A549 (cell line): ENCODE data around the gene NENF. TPM values are rescaled to one million over a fixed set of nuclear protein-coding genes. Genes with fewer than 3 reads are reported as not detected.

Experiments used
- ATAC-seq, 2 experiments: fragments of 200-7000 bp in 1 of 2; fragments of >200 bp in 1 of 2; cut with Nextera tagmentation in 1 of 2; cut with Tn5 transposase in 1 of 2; 3 replicates each; pipeline versions ENCODE4 v1.8.0 to v1.9.1; 2018 to 2020; ENCODE audit warnings: mild to moderate bottlenecking in 1 of 2, moderate library complexity in 1 of 2
- CTCF ChIA-PET: fragments of 300-600 bp; sonication (Branson Sonifier 250); formaldehyde crosslinking; extraction: SDS; loops from one replicate; lab custom pipeline; 2021; ENCODE audit warnings: antibody characterized with exemption, inconsistent platforms; lab: Yijun Ruan, JAX
- POLR2A ChIA-PET: fragments of 350-600 bp; formaldehyde crosslinking; extraction: SDS; loops from one replicate; lab custom pipeline; 2021; ENCODE audit warnings: antibody characterized with exemption, inconsistent platforms; lab: Yijun Ruan, JAX
- DNase-seq, 2 experiments: peaks; one replicate each; pipeline versions ENCODE4 v3.0.0 to v3.0.0-alpha.2; 2011 to 2016; ENCODE audit warnings: low read depth in 1 of 2, low spot score in 1 of 2
- FAIRE-seq: peaks from 2 replicates; lab custom pipeline; 2011; peaks lifted over from hg19 to GRCh38; lab: Jason Lieb, UNC
- H3K27ac ChIP-seq, 2 experiments: fragments of >200 bp; sonication (Bioruptor Twin); formaldehyde crosslinking; 3 replicates each; pipeline ENCODE4 v1.5.1; 2016 to 2017
- H3K4me1 ChIP-seq: fragments of >200 bp; sonication (Bioruptor Twin); formaldehyde crosslinking; 3 replicates; pipeline ENCODE4 v1.6.1; 2016
- H3K4me2 ChIP-seq: fragments of >200 bp; sonication (Bioruptor Twin); formaldehyde crosslinking; 3 replicates; pipeline ENCODE4 v1.6.1; 2016
- H3K4me3 ChIP-seq: fragments of >200 bp; sonication (Bioruptor Twin); formaldehyde crosslinking; 3 replicates; pipeline ENCODE4 v1.5.1; 2016
- H3K9me3 ChIP-seq: fragments of >200 bp; sonication (Bioruptor Twin); formaldehyde crosslinking; 3 replicates; pipeline ENCODE4 v1.6.1; 2016
- ATOH8 ChIP-seq: fragments of 250-450 bp; sonication (Bioruptor Pico); IDR thresholded peaks from 2 replicates; pipeline ENCODE4 v1.5.0; 2020; ENCODE audit warnings: low read depth, mild to moderate bottlenecking, moderate library complexity
- BHLHE40 ChIP-seq: IDR thresholded peaks from 2 replicates; pipeline ENCODE4 v1.6.1; 2012; ENCODE audit warnings: low read depth, low read length, inconsistent platforms
- CBX8 ChIP-seq: fragments of 200-600 bp; sonication (generic); IDR thresholded peaks from 2 replicates; pipeline ENCODE4 v1.6.1; 2016
- CHD4 ChIP-seq: fragments of 200-600 bp; sonication (generic); IDR thresholded peaks from 2 replicates; pipeline ENCODE4 v1.6.1; 2016; ENCODE audit warnings: antibody characterized with exemption, mild to moderate bottlenecking, borderline replicate concordance
- CTCF ChIP-seq: fragments of >200 bp; sonication (Bioruptor Twin); formaldehyde crosslinking; IDR thresholded peaks from 3 replicates; pipeline ENCODE4 v1.5.1; 2016
- E2F6 ChIP-seq: IDR thresholded peaks from 2 replicates; pipeline ENCODE4 v1.6.1; 2012; ENCODE audit warnings: low read depth, borderline replicate concordance
- EHF ChIP-seq: fragments of 250-450 bp; sonication (Bioruptor Pico); IDR thresholded peaks from 2 replicates; pipeline ENCODE4 v1.5.0; 2020; ENCODE audit warnings: mild to moderate bottlenecking
- EHMT2 ChIP-seq: fragments of 200-600 bp; sonication (generic); IDR thresholded peaks from 2 replicates; pipeline ENCODE4 v1.6.1; 2016; ENCODE audit warnings: antibody characterized with exemption, low read depth, mild to moderate bottlenecking, moderate library complexity
- EP300 ChIP-seq, 2 experiments: fragments of >200 bp; sonication (Bioruptor Twin); formaldehyde crosslinking; IDR thresholded peaks; 2 replicates in 1 of 2; 3 replicates in 1 of 2; pipeline ENCODE4 v1.6.1; 2016 to 2017
- ESRRA ChIP-seq: fragments of 150-350 bp; IDR thresholded peaks from 2 replicates; pipeline ENCODE4 v1.6.1; 2014; ENCODE audit warnings: mild to moderate bottlenecking, low read length, borderline replicate concordance
- FOSB ChIP-seq: fragments of 250-450 bp; sonication (Bioruptor Pico); IDR thresholded peaks from 2 replicates; pipeline ENCODE4 v1.5.0; 2020; ENCODE audit warnings: mild to moderate bottlenecking, moderate library complexity
- FOSL2 ChIP-seq, 2 experiments: fragments of 450-650 bp in 1 of 2; fragments of >200 bp in 1 of 2; sonication (Bioruptor Twin) in 1 of 2; formaldehyde crosslinking; IDR thresholded peaks; 2 replicates each; pipeline versions ENCODE4 v1.5.0 to v1.6.1; 2016 to 2020; ENCODE audit warnings: mild to moderate bottlenecking in 1 of 2, moderate library complexity in 1 of 2
- FOXS1 ChIP-seq: fragments of 250-450 bp; sonication (Bioruptor Pico); IDR thresholded peaks from 2 replicates; pipeline ENCODE4 v1.5.0; 2020; ENCODE audit warnings: mild to moderate bottlenecking, moderate library complexity
- GATA3 ChIP-seq: IDR thresholded peaks from 2 replicates; pipeline ENCODE4 v1.6.1; 2012; ENCODE audit warnings: borderline replicate concordance
- HDAC2 ChIP-seq: fragments of 200-600 bp; sonication (generic); IDR thresholded peaks from 2 replicates; pipeline ENCODE4 v1.6.1; 2016
- HEYL ChIP-seq: fragments of 250-450 bp; sonication (Bioruptor Pico); IDR thresholded peaks from 2 replicates; pipeline ENCODE4 v1.8.0; 2021; ENCODE audit warnings: mild to moderate bottlenecking, moderate library complexity
- HOXA7 ChIP-seq: fragments of 250-450 bp; sonication (Bioruptor Pico); IDR thresholded peaks from 2 replicates; pipeline ENCODE4 v1.5.0; 2020; ENCODE audit warnings: mild to moderate bottlenecking, moderate library complexity
- HOXB13 ChIP-seq: fragments of 250-450 bp; sonication (Bioruptor Pico); IDR thresholded peaks from 2 replicates; pipeline ENCODE4 v1.5.0; 2020; ENCODE audit warnings: low read depth, mild to moderate bottlenecking, moderate library complexity
- HOXB5 ChIP-seq: fragments of 250-450 bp; sonication (Bioruptor Pico); IDR thresholded peaks from 2 replicates; pipeline ENCODE4 v1.5.0; 2020; ENCODE audit warnings: mild to moderate bottlenecking, moderate library complexity
- JUN ChIP-seq, 2 experiments: fragments of >200 bp; sonication (Bioruptor Twin); formaldehyde crosslinking; IDR thresholded peaks; 2 replicates in 1 of 2; 3 replicates in 1 of 2; pipeline ENCODE4 v1.6.1; 2016 to 2017
- JUNB ChIP-seq: fragments of >200 bp; sonication (Bioruptor Twin); formaldehyde crosslinking; IDR thresholded peaks from 2 replicates; pipeline ENCODE4 v1.6.1; 2016
- MAFK ChIP-seq: fragments of 450-650 bp; IDR thresholded peaks from 2 replicates; pipeline ENCODE4 v1.6.1; 2014; ENCODE audit not compliant: partially characterized antibody
- MAZ ChIP-seq: fragments of 150-350 bp; IDR thresholded peaks from 2 replicates; pipeline ENCODE4 v1.6.1; 2014; ENCODE audit warnings: antibody characterized with exemption, low read depth, low read length, borderline replicate concordance
- NFE2L2 ChIP-seq: fragments of 150-350 bp; conservative IDR thresholded peaks from 2 replicates; pipeline ENCODE4 v1.6.1; 2014; ENCODE audit warnings: low read length
- NPAS2 ChIP-seq: fragments of 250-450 bp; sonication (Bioruptor Pico); IDR thresholded peaks from 2 replicates; pipeline ENCODE4 v1.8.0; 2022; ENCODE audit warnings: mild to moderate bottlenecking, moderate library complexity, borderline replicate concordance
- NR3C1 ChIP-seq: fragments of >200 bp; sonication (Bioruptor Twin); formaldehyde crosslinking; IDR thresholded peaks from 3 replicates; pipeline ENCODE4 v1.6.1; 2017
- PHF8 ChIP-seq: fragments of 200-600 bp; sonication (generic); IDR thresholded peaks from 2 replicates; pipeline ENCODE4 v1.6.1; 2016; ENCODE audit warnings: low read depth, mild to moderate bottlenecking, antibody characterized with exemption, moderate library complexity, borderline replicate concordance
- RAD21 ChIP-seq, 2 experiments: fragments of >200 bp in 1 of 2; sonication (Bioruptor Twin) in 1 of 2; formaldehyde crosslinking in 1 of 2; IDR thresholded peaks in 1 of 2; conservative IDR thresholded peaks in 1 of 2; 2 replicates in 1 of 2; 3 replicates in 1 of 2; pipeline ENCODE4 v1.6.1; 2012 to 2018; ENCODE audit warnings: inconsistent platforms in 1 of 2
- TFCP2L1 ChIP-seq: fragments of 250-450 bp; sonication (Bioruptor Pico); IDR thresholded peaks from 2 replicates; pipeline ENCODE4 v1.5.0; 2021; ENCODE audit warnings: mild to moderate bottlenecking
- TP53 ChIP-seq: fragments of 250-450 bp; sonication (Bioruptor Pico); IDR thresholded peaks from 2 replicates; pipeline ENCODE4 v1.5.0; 2021; ENCODE audit warnings: mild to moderate bottlenecking, moderate library complexity
- ZSCAN20 ChIP-seq: fragments of 250-450 bp; sonication (Bioruptor Pico); IDR thresholded peaks from 2 replicates; pipeline ENCODE4 v1.8.0; 2022; ENCODE audit warnings: mild to moderate bottlenecking, moderate library complexity
- WGBS: methylation state at CpG from one replicate; pipeline ENCODE4 v1.1.6; 2017; ENCODE audit errors: missing lambda C conversion rate; 5-methylcytosine and 5-hydroxymethylcytosine counted together
- polyA plus RNA-seq, 4 experiments: library from polyadenylated mRNA; depleted of rRNA in 3 of 4; stranded (reverse); fragments of >200 nt; fragmentation: RNase III in 1 of 4; extraction: RNeasy Plus Mini Kit Qiagen cat#74134 plus additional on column Dnase treatment in 1 of 4; gene quantifications; 2 replicates in 3 of 4; 3 replicates in 1 of 4; pipeline ENCODE4 v1.2.3, GENCODE V29; 2011 to 2017
- TF ChIP-seq, protein P1 (sequence below): fragments of >200 bp; sonication (Bioruptor Twin); formaldehyde crosslinking; IDR thresholded peaks from 2 replicates; pipeline ENCODE4 v1.6.1; 2016
- TF ChIP-seq, protein P2 (sequence below): fragments of 450-650 bp; IDR thresholded peaks from 2 replicates; pipeline ENCODE4 v1.6.1; 2014; ENCODE audit warnings: antibody characterized with exemption

Gene NENF
- polyA plus RNA-seq, 2 of the 4 experiments (the other 2 are of a cell fraction) = 55.3 to 83.9 TPM

GRCh38 chr1:212481438-212481767, 48.7 kb downstream of the NENF start:
- CTCF ChIA-PET = interaction anchor here (0.7 to 1.9 kb wide), 5 partner anchors 11 to 514 kb away, joined by 3 to 11 read pairs (median 4); partner anchors contain the start of gene ATF3
- H3K9me3 ChIP-seq = no peaks in the 10 kb centered on the region
- FAIRE-seq (no peak), ATAC-seq (no peak), DNase-seq (no peak)
- no peak for TF ChIP-seq HDAC2
- TF ChIP-seq CBX8 = no peak
- TF ChIP-seq FOSB = no peak
- no peak for TF ChIP-seq NR3C1
- TF ChIP-seq ATOH8 (CRISPR knock-in tag) = no peak
- TF ChIP-seq CHD4 = no peak
- TF ChIP-seq, protein P1, sequence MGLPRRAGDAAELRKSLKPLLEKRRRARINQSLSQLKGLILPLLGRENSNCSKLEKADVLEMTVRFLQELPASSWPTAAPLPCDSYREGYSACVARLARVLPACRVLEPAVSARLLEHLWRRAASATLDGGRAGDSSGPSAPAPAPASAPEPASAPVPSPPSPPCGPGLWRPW = no peak
- no peak for TF ChIP-seq HOXA7 (CRISPR knock-in tag)
- TF ChIP-seq NFE2L2 = peak; percentile 25; the same call in 1 of the 2 replicates
- TF ChIP-seq ESRRA = no peak
- TF ChIP-seq PHF8 = no peak
- peak; percentile 55 for TF ChIP-seq MAFK
- no peak for TF ChIP-seq TP53 (CRISPR knock-in tag)
- H3K27ac ChIP-seq = peak overlapping the region; percentile 75 to 86
- POLR2A ChIA-PET = interaction anchor here (0.7 kb wide), 1 partner anchor 128 kb away, joined by 3 read pairs; no protein-coding TSS in a partner anchor
- no peak overlapping the region for H3K4me3 ChIP-seq
- peak overlapping the region; percentile 57; the same call in 2 of the 3 replicates for H3K4me2 ChIP-seq
- peaks cover 64% of the 10 kb centered on the region for H3K4me1 ChIP-seq
- WGBS = 53% methylated on average over 2 of the region's 2 CpGs

DNA sequence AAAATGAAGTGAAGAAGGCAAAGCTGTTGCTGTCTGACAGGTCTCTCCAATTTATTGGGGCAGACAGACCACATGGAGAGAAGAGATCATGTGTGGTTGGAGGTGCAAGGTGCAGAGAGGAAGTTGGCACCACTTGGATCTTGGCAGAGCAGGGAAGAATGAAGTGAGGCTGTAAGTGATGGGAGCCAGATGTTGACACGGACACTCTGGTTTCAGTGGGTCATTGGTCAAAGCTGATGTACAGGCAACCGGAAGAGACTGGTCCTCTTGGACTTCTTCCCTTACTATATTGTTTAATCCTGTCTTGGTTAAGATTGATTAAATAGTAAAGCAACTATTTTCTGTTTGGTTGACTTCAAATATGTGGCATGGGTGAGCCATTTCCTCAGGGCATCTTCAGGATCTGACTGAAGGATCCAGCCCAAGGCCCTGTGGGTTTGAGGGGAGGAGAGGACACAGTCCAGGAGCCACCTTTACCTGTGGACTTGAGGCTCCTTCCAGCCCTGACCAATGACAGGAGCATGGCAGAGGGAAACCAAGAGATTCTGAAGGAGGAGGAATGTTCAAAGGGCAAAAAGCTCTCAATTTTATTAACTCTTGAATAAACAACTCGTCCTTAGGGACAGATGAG, 49.4 kb downstream of the NENF start:
- 17% methylated on average over 3 of the region's 3 CpGs for WGBS
- no peak for ATAC-seq
- peaks cover 71% of the 10 kb centered on the region for H3K4me1 ChIP-seq
- H3K4me2 ChIP-seq = peak overlapping the region; percentile 57
- POLR2A ChIA-PET = interaction anchor here (0.7 to 1.8 kb wide), 3 partner anchors 32 to 128 kb away, joined by 3 to 18 read pairs (median 3); partner anchors contain the start of gene ATF3
- FAIRE-seq = peak; percentile 61
- CTCF ChIA-PET = interaction anchor here (0.7 to 1.9 kb wide), 4 partner anchors 12 to 513 kb away, joined by 3 to 11 read pairs (median 4); no protein-coding TSS in a partner anchor
- H3K27ac ChIP-seq = peak overlapping the region; percentile 75 to 86
- no peaks in the 10 kb centered on the region for H3K9me3 ChIP-seq
- DNase-seq = peak; percentile 31 to 64
- no peak overlapping the region for H3K4me3 ChIP-seq
- TF ChIP-seq TP53 (CRISPR knock-in tag) (no peak), FOSL2 (IDR thresholded peaks at IDR 0.05) (0 out of 2 replicates have a peak, but pooled peaks have one; percentile 23), FOSL2 (CRISPR knock-in tag; IDR thresholded peaks at IDR 0.05) (no peak; the same call in 1 of the 2 replicates), CTCF (no peak), HOXA7 (CRISPR knock-in tag) (no peak), RAD21 (conservative IDR thresholded peaks at IDR 0.05 in 1 of 2, IDR thresholded peaks at IDR 0.05 in 1 of 2) (no peak), BHLHE40 (no peak), E2F6 (no peak), JUN (IDR thresholded peaks at IDR 0.05) (no peak), HOXB13 (CRISPR knock-in tag) (no peak), JUNB (no peak), FOXS1 (CRISPR knock-in tag) (peak; percentile 71; the same call in 1 of the 2 replicates), ZSCAN20 (CRISPR knock-in tag) (peak; percentile 75; the same call in 1 of the 2 replicates), HDAC2 (0 out of 2 replicates have a peak, but pooled peaks have one; percentile 11), EHF (no peak), HEYL (CRISPR knock-in tag) (peak; percentile 65; the same call in 1 of the 2 replicates), MAZ (no peak), GATA3 (no peak; the same call in 1 of the 2 replicates), CBX8 (no peak), HOXB5 (CRISPR knock-in tag) (no peak), MAFK (no peak), TFCP2L1 (CRISPR knock-in tag) (no peak), FOSB (no peak), EP300 (IDR thresholded peaks at IDR 0.05) (no peak), CHD4 (no peak), NPAS2 (CRISPR knock-in tag) (no peak), EHMT2 (no peak)
- TF ChIP-seq, protein P2, sequence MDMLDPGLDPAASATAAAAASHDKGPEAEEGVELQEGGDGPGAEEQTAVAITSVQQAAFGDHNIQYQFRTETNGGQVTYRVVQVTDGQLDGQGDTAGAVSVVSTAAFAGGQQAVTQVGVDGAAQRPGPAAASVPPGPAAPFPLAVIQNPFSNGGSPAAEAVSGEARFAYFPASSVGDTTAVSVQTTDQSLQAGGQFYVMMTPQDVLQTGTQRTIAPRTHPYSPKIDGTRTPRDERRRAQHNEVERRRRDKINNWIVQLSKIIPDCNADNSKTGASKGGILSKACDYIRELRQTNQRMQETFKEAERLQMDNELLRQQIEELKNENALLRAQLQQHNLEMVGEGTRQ = peak; percentile 48
- TF ChIP-seq, protein P1 = no peak
